ENCODE data around the gene SNX18. TPM values are rescaled to one million over a fixed set of nuclear protein-coding genes. Genes with fewer than 3 reads are reported as not detected.

The SNX18 gene
- total RNA-seq, 1 experiment from 2014 or later = 14.3 TPM

DNA sequence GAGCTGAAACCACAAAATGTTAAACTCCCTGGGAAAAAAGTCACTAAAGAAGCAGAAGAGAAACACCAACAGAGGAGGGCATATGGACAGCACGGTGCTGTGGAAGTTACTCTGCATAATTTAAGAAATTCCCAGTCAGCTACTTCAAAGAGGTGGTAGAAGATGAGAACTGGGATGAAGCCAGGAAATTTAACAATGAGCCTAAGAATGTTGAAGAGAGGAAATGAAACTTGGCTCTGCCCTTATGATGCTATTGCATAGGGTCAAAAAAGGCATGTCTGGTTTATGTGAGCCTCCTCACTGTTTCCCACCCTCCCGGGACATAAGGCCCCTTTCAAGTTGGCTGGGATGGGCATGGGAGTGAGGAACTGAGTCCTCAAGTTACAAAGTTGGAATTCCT lies 25.4 kb upstream of the SNX18 start:
- Histone ChIP-seq H4K20me1 (ENCODE audit: low read length) (no peaks in the 10 kb centered on the region), H3K9me3 (ENCODE audit: low read length) (no peaks in the 10 kb centered on the region), H3K9ac (ENCODE audit: low read length) (no peak overlapping the region), H3K4me2 (ENCODE audit: low read length) (no peak overlapping the region), H3K4me1 (ENCODE audit: insufficient read depth, low read length) (no peaks in the 10 kb centered on the region), H3K27me3 (ENCODE audit: low read length) (no peaks in the 10 kb centered on the region), H3K36me3 (ENCODE audit: low read depth, low read length) (no peaks in the 10 kb centered on the region), H3K4me3 (ENCODE audit: low read length) (no peak overlapping the region), H3K27ac (ENCODE audit: low read length) (no peak overlapping the region), H3K9me2 (replicated peaks; ENCODE audit: low read length) (no peaks in the 10 kb centered on the region), H2AFZ (ENCODE audit: low read length) (no peak overlapping the region), H3K79me2 (ENCODE audit: low read length) (no peaks in the 10 kb centered on the region), H3F3A (ENCODE audit: low read length, unreplicated experiment) (no peaks in the 10 kb centered on the region)
- POLR2A ChIA-PET (ENCODE audit: unreplicated experiment) = no interaction called here
- CTCF ChIA-PET = interaction anchor here (1.1 kb wide), 1 partner anchor 375 kb away, joined by 4 read pairs; no protein-coding TSS in a partner anchor
- intact Hi-C loops (cut with micrococcal nuclease) = no loop called here
- DNase-seq = no peak
- ATAC-seq = no peak
- no TSS peak for BruUV-seq (replicated peaks)
- no peak for TF ChIP-seq EZH2phosphoT487 (IDR thresholded peaks at IDR 0.05; ENCODE audit: borderline replicate concordance, low read length)
- TF ChIP-seq EZH2 (IDR thresholded peaks at IDR 0.05; ENCODE audit: low read length, unreplicated experiment) = no peak
- TF ChIP-seq, protein P1, sequence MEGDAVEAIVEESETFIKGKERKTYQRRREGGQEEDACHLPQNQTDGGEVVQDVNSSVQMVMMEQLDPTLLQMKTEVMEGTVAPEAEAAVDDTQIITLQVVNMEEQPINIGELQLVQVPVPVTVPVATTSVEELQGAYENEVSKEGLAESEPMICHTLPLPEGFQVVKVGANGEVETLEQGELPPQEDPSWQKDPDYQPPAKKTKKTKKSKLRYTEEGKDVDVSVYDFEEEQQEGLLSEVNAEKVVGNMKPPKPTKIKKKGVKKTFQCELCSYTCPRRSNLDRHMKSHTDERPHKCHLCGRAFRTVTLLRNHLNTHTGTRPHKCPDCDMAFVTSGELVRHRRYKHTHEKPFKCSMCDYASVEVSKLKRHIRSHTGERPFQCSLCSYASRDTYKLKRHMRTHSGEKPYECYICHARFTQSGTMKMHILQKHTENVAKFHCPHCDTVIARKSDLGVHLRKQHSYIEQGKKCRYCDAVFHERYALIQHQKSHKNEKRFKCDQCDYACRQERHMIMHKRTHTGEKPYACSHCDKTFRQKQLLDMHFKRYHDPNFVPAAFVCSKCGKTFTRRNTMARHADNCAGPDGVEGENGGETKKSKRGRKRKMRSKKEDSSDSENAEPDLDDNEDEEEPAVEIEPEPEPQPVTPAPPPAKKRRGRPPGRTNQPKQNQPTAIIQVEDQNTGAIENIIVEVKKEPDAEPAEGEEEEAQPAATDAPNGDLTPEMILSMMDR (conservative IDR thresholded peaks at IDR 0.05; ENCODE audit: low read depth, low read length) = no peak

DNA sequence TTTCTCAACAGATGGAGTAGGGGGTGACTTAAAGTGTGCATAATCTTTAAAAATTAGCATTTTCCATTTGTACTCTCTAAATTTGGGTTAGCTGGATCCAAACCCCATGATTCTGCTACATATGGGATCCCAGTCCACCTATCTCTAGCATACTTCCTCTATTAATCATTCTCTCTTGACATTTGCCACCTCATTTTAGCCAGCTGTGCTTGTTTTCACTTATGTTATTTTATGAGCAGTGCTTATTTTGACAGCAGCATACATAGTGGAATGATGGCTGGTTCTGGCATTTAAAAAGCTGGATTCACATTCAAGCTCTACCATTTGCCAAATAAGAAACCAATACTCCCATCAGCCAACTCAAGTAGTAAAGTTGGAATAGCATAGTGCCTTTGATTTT lies 22.5 kb upstream of the SNX18 start:
- CTCF ChIA-PET = no interaction called here
- POLR2A ChIA-PET (ENCODE audit: unreplicated experiment) = no interaction called here
- TF ChIP-seq, protein P1 (conservative IDR thresholded peaks at IDR 0.05; ENCODE audit: low read depth, low read length) = no peak
- TF ChIP-seq EZH2 (IDR thresholded peaks at IDR 0.05; ENCODE audit: low read length, unreplicated experiment) = no peak

DNA sequence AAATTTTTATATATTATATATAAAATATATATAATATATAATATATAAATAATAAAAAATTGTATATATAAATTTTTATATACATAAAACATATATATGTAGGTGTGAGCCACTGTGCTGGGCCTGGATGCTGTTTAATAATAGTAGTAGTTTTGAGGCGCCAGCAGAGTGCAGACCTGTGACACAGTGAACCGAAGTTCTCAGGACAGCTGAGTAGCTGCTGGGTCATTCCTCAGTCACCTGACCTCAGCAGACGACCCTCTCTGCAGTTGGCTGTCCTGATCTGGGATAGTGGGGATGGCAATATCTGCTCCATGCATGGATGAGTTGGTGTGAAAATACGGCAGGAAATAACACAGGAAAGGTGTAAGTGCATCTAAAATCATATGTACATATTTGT lies 3.3 kb upstream of the SNX18 start:
- intact Hi-C loops (cut with micrococcal nuclease) = no loop called here
- Histone ChIP-seq H3K4me1 (ENCODE audit: insufficient read depth, low read length) (peaks cover 5% of the 10 kb centered on the region; the same call in 1 of the 2 replicates), H3F3A (ENCODE audit: low read length, unreplicated experiment) (no peaks in the 10 kb centered on the region), H3K4me2 (ENCODE audit: low read length) (no peak overlapping the region), H2AFZ (ENCODE audit: low read length) (no peak overlapping the region), H3K9me2 (replicated peaks; ENCODE audit: low read length) (no peaks in the 10 kb centered on the region), H3K9ac (ENCODE audit: low read length) (no peak overlapping the region), H3K36me3 (ENCODE audit: low read depth, low read length) (no peaks in the 10 kb centered on the region), H3K27ac (ENCODE audit: low read length) (no peak overlapping the region), H4K20me1 (ENCODE audit: low read length) (0 out of 2 replicates have a peak, but pooled peaks cover 4% of the 10 kb centered on the region), H3K9me3 (ENCODE audit: low read length) (no peaks in the 10 kb centered on the region), H3K79me2 (ENCODE audit: low read length) (peaks cover 11% of the 10 kb centered on the region), H3K4me3 (ENCODE audit: low read length) (no peak overlapping the region), H3K27me3 (ENCODE audit: low read length) (no peaks in the 10 kb centered on the region)
- no peak for TF ChIP-seq EZH2phosphoT487 (IDR thresholded peaks at IDR 0.05; ENCODE audit: borderline replicate concordance, low read length)
- TF ChIP-seq, protein P1 (conservative IDR thresholded peaks at IDR 0.05; ENCODE audit: low read depth, low read length) = no peak
- no peak for TF ChIP-seq EZH2 (IDR thresholded peaks at IDR 0.05; ENCODE audit: low read length, unreplicated experiment)
- DNase-seq (no peak), ATAC-seq (no peak)
- no TSS peak for BruUV-seq (replicated peaks)
- ChIA-PET POLR2A (ENCODE audit: unreplicated experiment) (no interaction called here), CTCF (no interaction called here)

More for the DNA sequence above, 22.5 kb upstream of the SNX18 start:
- Histone ChIP-seq H3K4me2 (ENCODE audit: low read length) (no peak overlapping the region), H4K20me1 (ENCODE audit: low read length) (no peaks in the 10 kb centered on the region), H3K9me2 (replicated peaks; ENCODE audit: low read length) (no peaks in the 10 kb centered on the region), H3K4me1 (ENCODE audit: insufficient read depth, low read length) (no peaks in the 10 kb centered on the region), H3K4me3 (ENCODE audit: low read length) (no peak overlapping the region), H2AFZ (ENCODE audit: low read length) (no peak overlapping the region), H3K27ac (ENCODE audit: low read length) (no peak overlapping the region), H3K9ac (ENCODE audit: low read length) (no peak overlapping the region), H3K36me3 (ENCODE audit: low read depth, low read length) (no peaks in the 10 kb centered on the region), H3K79me2 (ENCODE audit: low read length) (no peaks in the 10 kb centered on the region), H3K27me3 (ENCODE audit: low read length) (no peaks in the 10 kb centered on the region), H3F3A (ENCODE audit: low read length, unreplicated experiment) (no peaks in the 10 kb centered on the region), H3K9me3 (ENCODE audit: low read length) (no peaks in the 10 kb centered on the region)
- ATAC-seq = no peak
- BruUV-seq (replicated peaks) = no TSS peak
- intact Hi-C loops (cut with micrococcal nuclease) = no loop called here
- DNase-seq = no peak
